H9 (cell line): ENCODE measurements around the gene NPAS2. TPM values are rescaled to one million over a fixed set of nuclear protein-coding genes. Genes with fewer than 3 reads are reported as not detected.

Experiments
- DNase-seq: peaks from one replicate; pipeline ENCODE4 v3.0.0-alpha.2; 2017
- H2AFZ ChIP-seq: one replicate; pipeline ENCODE4 v1.6.1; 2013; ENCODE audit warnings: mild to moderate bottlenecking, low read length, control low read depth, moderate library complexity
- H2AK5ac ChIP-seq: 2 replicates; pipeline ENCODE4 v1.6.1; 2013; ENCODE audit warnings: low read length, control low read depth, mixed read lengths; ENCODE audit not compliant: insufficient read length
- H2BK120ac ChIP-seq: one replicate; pipeline ENCODE4 v1.6.1; 2013; ENCODE audit warnings: low read depth, mild to moderate bottlenecking, low read length, control low read depth, inconsistent platforms; ENCODE audit not compliant: poor library complexity, severe bottlenecking
- H2BK12ac ChIP-seq: 2 replicates; pipeline ENCODE4 v1.6.1; 2013; ENCODE audit warnings: low read length, control low read depth, mixed read lengths, low read depth; ENCODE audit not compliant: insufficient read length
- H2BK15ac ChIP-seq: 2 replicates; pipeline ENCODE4 v1.6.1; 2013; ENCODE audit warnings: low read depth, low read length, control low read depth
- H2BK20ac ChIP-seq: one replicate; pipeline ENCODE4 v1.6.1; 2013; ENCODE audit warnings: low read depth, mild to moderate bottlenecking, low read length, control low read depth, inconsistent platforms; ENCODE audit not compliant: poor library complexity, severe bottlenecking
- H2BK5ac ChIP-seq: 2 replicates; pipeline ENCODE4 v1.6.1; 2013; ENCODE audit warnings: low read length, control low read depth, mixed read lengths; ENCODE audit not compliant: insufficient read length
- H3K14ac ChIP-seq: 2 replicates; pipeline ENCODE4 v1.6.1; 2013; ENCODE audit warnings: low read length, control low read depth; ENCODE audit not compliant: insufficient read depth
- H3K18ac ChIP-seq: 2 replicates; pipeline ENCODE4 v1.6.1; 2013; ENCODE audit warnings: low read depth, mild to moderate bottlenecking, mixed read lengths, low read length, control low read depth; ENCODE audit not compliant: insufficient read length
- H3K23ac ChIP-seq: 2 replicates; pipeline ENCODE4 v1.6.1; 2013; ENCODE audit warnings: low read length, control low read depth, mixed read lengths, low read depth; ENCODE audit not compliant: insufficient read length
- H3K23me2 ChIP-seq: 2 replicates; pipeline ENCODE4 v1.6.1; 2013; ENCODE audit warnings: low read depth, mild to moderate bottlenecking, mixed read lengths, low read length, control low read depth; ENCODE audit not compliant: insufficient read length, poor library complexity, severe bottlenecking
- H3K27ac ChIP-seq: 2 replicates; pipeline ENCODE4 v1.5.1; 2013; ENCODE audit warnings: low read length, control low read depth, mixed read lengths, low read depth; ENCODE audit not compliant: insufficient read length
- H3K27me3 ChIP-seq: 2 replicates; pipeline ENCODE4 v1.6.1; 2013; ENCODE audit warnings: low read length, control low read depth, inconsistent platforms; ENCODE audit not compliant: insufficient read depth
- H3K4ac ChIP-seq: 2 replicates; pipeline ENCODE4 v1.6.1; 2013; ENCODE audit warnings: low read depth, mild to moderate bottlenecking, control low read depth, inconsistent platforms, low read length, moderate library complexity
- H3K4me1 ChIP-seq: 2 replicates; pipeline ENCODE4 v1.6.1; 2013; ENCODE audit warnings: low read length, control low read depth, inconsistent platforms; ENCODE audit not compliant: insufficient read depth
- H3K4me2 ChIP-seq: 2 replicates; pipeline ENCODE4 v1.6.1; 2013; ENCODE audit warnings: low read length, control low read depth, mixed read lengths; ENCODE audit not compliant: insufficient read length, insufficient read depth
- H3K56ac ChIP-seq: 2 replicates; pipeline ENCODE4 v1.6.1; 2013; ENCODE audit warnings: low read depth, mild to moderate bottlenecking, mixed read lengths, low read length, control low read depth; ENCODE audit not compliant: insufficient read length
- H3K79me1 ChIP-seq: 2 replicates; pipeline ENCODE4 v1.6.1; 2013; ENCODE audit warnings: low read depth, mild to moderate bottlenecking, moderate library complexity, low read length, control low read depth, inconsistent platforms; ENCODE audit not compliant: insufficient read depth, poor library complexity, severe bottlenecking
- H3K79me2 ChIP-seq: 2 replicates; pipeline ENCODE4 v1.6.1; 2013; ENCODE audit warnings: low read length, control low read depth, inconsistent platforms; ENCODE audit not compliant: insufficient read depth
- H3K9ac ChIP-seq: 2 replicates; pipeline ENCODE4 v1.6.1; 2013; ENCODE audit warnings: low read length, control low read depth, mixed read lengths; ENCODE audit not compliant: insufficient read length; ENCODE audit errors: extremely low read depth
- H3K9me3 ChIP-seq: one replicate; pipeline ENCODE4 v1.6.1; 2013; ENCODE audit warnings: low read depth, low read length, inconsistent platforms; ENCODE audit not compliant: control insufficient read depth
- H3T11ph ChIP-seq: one replicate; pipeline ENCODE4 v1.6.1; 2013; ENCODE audit warnings: mild to moderate bottlenecking, low read length, control low read depth, inconsistent platforms
- H4K20me1 ChIP-seq: one replicate; pipeline ENCODE4 v1.6.1; 2013; ENCODE audit not compliant: control insufficient read depth, insufficient read length, insufficient read depth
- H4K5ac ChIP-seq: 2 replicates; pipeline ENCODE4 v1.6.1; 2013; ENCODE audit warnings: low read depth, mild to moderate bottlenecking, mixed read lengths, low read length, control low read depth; ENCODE audit not compliant: insufficient read length
- H4K8ac ChIP-seq: replicated peaks from 2 replicates; pipeline ENCODE4 v1.6.1; 2013; ENCODE audit warnings: low read length, control low read depth, mixed read lengths, low read depth; ENCODE audit not compliant: insufficient read length
- H4K91ac ChIP-seq: 2 replicates; pipeline ENCODE4 v1.6.1; 2013; ENCODE audit warnings: low read depth, mild to moderate bottlenecking, moderate library complexity, mixed read lengths, low read length, control low read depth; ENCODE audit not compliant: insufficient read length
- H3K27ac Mint-ChIP-seq, 3 experiments: 2 replicates in 2 of 3; 3 replicates in 1 of 3; pipeline ENCODE4 v1.8.0; 2020 to 2021; ENCODE audit warnings: mixed read lengths in 3 of 3, mild to moderate bottlenecking in 1 of 3, moderate library complexity in 1 of 3
- H3K27me3 Mint-ChIP-seq: 2 replicates; pipeline ENCODE4 v1.8.0; 2021; ENCODE audit warnings: low read depth, mild to moderate bottlenecking, moderate library complexity, mixed read lengths
- H3K36me3 Mint-ChIP-seq, 3 experiments: 2 replicates in 2 of 3; 3 replicates in 1 of 3; pipeline ENCODE4 v1.8.0; 2020 to 2021; ENCODE audit warnings: low read depth in 3 of 3, mixed read lengths in 3 of 3; ENCODE audit not compliant: insufficient read depth in 1 of 3
- H3K4me1 Mint-ChIP-seq, 2 experiments: 2 replicates each; pipeline ENCODE4 v1.8.0; 2020; ENCODE audit warnings: mixed read lengths in 2 of 2
- H3K4me3 Mint-ChIP-seq, 2 experiments: 2 replicates in 1 of 2; 3 replicates in 1 of 2; pipeline ENCODE4 v1.8.0; 2020 to 2021; ENCODE audit warnings: mild to moderate bottlenecking in 2 of 2, mixed read lengths in 2 of 2, moderate library complexity in 1 of 2
- H3K9me3 Mint-ChIP-seq, 2 experiments: 2 replicates in 1 of 2; 3 replicates in 1 of 2; pipeline ENCODE4 v1.8.0; 2020; ENCODE audit warnings: mild to moderate bottlenecking in 2 of 2, mixed read lengths in 2 of 2, moderate library complexity in 1 of 2
- WGBS: extraction: QIAGEN DNeasy Blood & Tissue Kit; methylation state at CpG from one replicate; pipeline ENCODE4 v1.1.7; 2013; ENCODE audit warnings: missing lambda C conversion rate, low lambda C conversion rate, mixed read lengths; ENCODE audit not compliant: insufficient read length; ENCODE audit errors: extremely low coverage; 5-methylcytosine and 5-hydroxymethylcytosine counted together
- total RNA-seq: library from RNA; stranded (reverse); gene quantifications from 2 replicates; pipeline ENCODE4 v1.2.1, GENCODE V29; 2021
- TF ChIP-seq, protein P1 (sequence below): fragments of 200-600 bp; sonication (generic); conservative IDR thresholded peaks from 3 replicates; pipeline ENCODE4 v1.8.0; 2021; ENCODE audit warnings: antibody characterized with exemption, mild to moderate bottlenecking

The NPAS2 gene
- total RNA-seq, 1 experiment from 2014 or later: 1.3 TPM

DNA sequence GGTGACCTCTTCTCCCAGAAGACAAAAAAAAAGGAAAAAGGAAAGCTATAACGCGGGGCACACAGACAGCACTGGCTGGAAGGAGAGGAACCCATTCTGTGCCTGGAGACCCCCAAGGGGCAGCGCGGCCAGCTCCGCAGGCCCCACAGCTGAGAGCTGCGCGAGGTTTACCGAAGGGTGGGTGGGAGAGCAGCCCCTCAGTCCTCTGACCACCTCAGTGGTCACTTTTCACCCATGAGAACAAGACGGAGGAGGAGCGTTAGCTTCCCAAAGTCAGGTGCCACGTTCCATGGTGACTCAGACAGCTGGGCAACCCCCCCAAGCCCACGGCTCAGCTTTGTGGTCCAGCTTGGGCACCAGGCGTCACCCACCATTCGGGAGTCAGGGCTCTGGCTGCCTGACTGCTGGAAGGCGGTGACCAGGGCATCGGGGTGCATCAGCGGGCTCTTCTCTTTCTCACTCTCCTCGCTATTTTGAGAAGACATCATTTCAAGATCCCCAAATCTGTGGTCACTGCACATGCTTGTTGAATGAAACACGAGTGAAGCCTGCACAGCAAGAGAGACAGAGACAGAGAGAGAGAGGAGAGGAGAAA is 217.3 kb downstream of the NPAS2 start:
- Histone ChIP-seq H3K79me1 (no peaks in the 10 kb centered on the region), H3K4me1 (no peaks in the 10 kb centered on the region), H3K4me2 (no peak overlapping the region), H3K9me3 (no peaks in the 10 kb centered on the region), H2AFZ (no peak overlapping the region), H3K14ac (no peak overlapping the region), H4K20me1 (no peaks in the 10 kb centered on the region), H2BK5ac (no peak overlapping the region), H3K23me2 (no peaks in the 10 kb centered on the region), H3K79me2 (no peaks in the 10 kb centered on the region), H4K5ac (no peak overlapping the region), H4K91ac (no peak overlapping the region), H2AK5ac (no peak overlapping the region), H2BK20ac (no peak overlapping the region), H2BK12ac (no peak overlapping the region), H3K18ac (no peak overlapping the region), H3K9ac (no peak overlapping the region), H2BK120ac (no peak overlapping the region), H3K27me3 (no peaks in the 10 kb centered on the region), H3K56ac (no peak overlapping the region), H4K8ac (no peak overlapping the region), H3K23ac (no peak overlapping the region), H3T11ph (no peak overlapping the region), H3K27ac (no peak overlapping the region), H3K4ac (no peak overlapping the region), H2BK15ac (no peak overlapping the region)
- no peaks in the 10 kb centered on the region for H3K27me3 Mint-ChIP-seq
- no CpG with 5 or more reads among the region's 19 CpGs for WGBS
- DNase-seq: no peak
- H3K4me3 Mint-ChIP-seq: no peak overlapping the region
- H3K27ac Mint-ChIP-seq: peak overlapping the region in 2 of 3 experiments; percentile 43 to 61; a peak in 2 of 7 replicates
- peaks cover 23 to 42% (median 28%) of the 10 kb centered on the region in 3 experiments; a peak in 6 of 7 replicates for H3K36me3 Mint-ChIP-seq
- TF ChIP-seq, protein P1, sequence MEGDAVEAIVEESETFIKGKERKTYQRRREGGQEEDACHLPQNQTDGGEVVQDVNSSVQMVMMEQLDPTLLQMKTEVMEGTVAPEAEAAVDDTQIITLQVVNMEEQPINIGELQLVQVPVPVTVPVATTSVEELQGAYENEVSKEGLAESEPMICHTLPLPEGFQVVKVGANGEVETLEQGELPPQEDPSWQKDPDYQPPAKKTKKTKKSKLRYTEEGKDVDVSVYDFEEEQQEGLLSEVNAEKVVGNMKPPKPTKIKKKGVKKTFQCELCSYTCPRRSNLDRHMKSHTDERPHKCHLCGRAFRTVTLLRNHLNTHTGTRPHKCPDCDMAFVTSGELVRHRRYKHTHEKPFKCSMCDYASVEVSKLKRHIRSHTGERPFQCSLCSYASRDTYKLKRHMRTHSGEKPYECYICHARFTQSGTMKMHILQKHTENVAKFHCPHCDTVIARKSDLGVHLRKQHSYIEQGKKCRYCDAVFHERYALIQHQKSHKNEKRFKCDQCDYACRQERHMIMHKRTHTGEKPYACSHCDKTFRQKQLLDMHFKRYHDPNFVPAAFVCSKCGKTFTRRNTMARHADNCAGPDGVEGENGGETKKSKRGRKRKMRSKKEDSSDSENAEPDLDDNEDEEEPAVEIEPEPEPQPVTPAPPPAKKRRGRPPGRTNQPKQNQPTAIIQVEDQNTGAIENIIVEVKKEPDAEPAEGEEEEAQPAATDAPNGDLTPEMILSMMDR: no peak
- H3K4me1 Mint-ChIP-seq: no peaks in the 10 kb centered on the region
- no peaks in the 10 kb centered on the region; a peak in 1 of 5 replicates for H3K9me3 Mint-ChIP-seq
